Activated B cell treated with CpG ODN at 0.5 μM for 24 hours (primary cell): Measurements from ENCODE around the gene CCDC33. TPM values are rescaled to one million over a fixed set of nuclear protein-coding genes. Genes with fewer than 3 reads are reported as not detected.

Experiments used
- ATAC-seq: fragments of 200-7000 bp; cut with Tn5 transposase; one replicate; pipeline ENCODE4 v1.10.0; 2021; ENCODE audit warnings: low read depth, mild to moderate bottlenecking, moderate library complexity
- CTCF ChIA-PET: fragments of 350-600 bp; sonication (Branson Sonifier 250); formaldehyde crosslinking; loops from one replicate; lab custom pipeline; 2021; ENCODE audit warnings: antibody characterized with exemption; lab: Charles Lee
- POLR2A ChIA-PET: fragments of 350-600 bp; sonication (Branson Sonifier 250); formaldehyde crosslinking; loops from one replicate; lab custom pipeline; 2021; ENCODE audit warnings: antibody characterized with exemption; lab: Charles Lee
- DNase-seq: peaks from one replicate; pipeline ENCODE4 v3.0.0; 2022
- H3K27ac Mint-ChIP-seq: one replicate; pipeline ENCODE4 v1.8.0; 2020; ENCODE audit warnings: mixed read lengths
- H3K27me3 Mint-ChIP-seq: one replicate; pipeline ENCODE4 v1.8.0; 2021; ENCODE audit warnings: mixed read lengths
- H3K36me3 Mint-ChIP-seq: one replicate; pipeline ENCODE4 v1.8.0; 2021; ENCODE audit warnings: low read depth, mixed read lengths
- H3K4me1 Mint-ChIP-seq: one replicate; pipeline ENCODE4 v1.8.0; 2021; ENCODE audit warnings: mixed read lengths
- H3K4me3 Mint-ChIP-seq: one replicate; pipeline ENCODE4 v1.8.0; 2020; ENCODE audit warnings: mild to moderate bottlenecking, mixed read lengths
- H3K9me3 Mint-ChIP-seq: one replicate; pipeline ENCODE4 v1.8.0; 2020; ENCODE audit warnings: mixed read lengths
- intact Hi-C: fragments of 100-400 bp; cut with micrococcal nuclease; formaldehyde crosslinking; loops from one replicate; pipeline ENCODE4 v1.15.1; 2024
- total RNA-seq: library from RNA; stranded (reverse); gene quantifications from 2 replicates; pipeline ENCODE4 v1.2.3, GENCODE V29; 2022
- TF ChIP-seq, protein P1 (sequence below): fragments of 200-600 bp; IDR thresholded peaks from one replicate; pipeline ENCODE4 v1.8.0; 2022; ENCODE audit warnings: antibody characterized with exemption, mild to moderate bottlenecking

Gene CCDC33
- total RNA-seq, 1 donor from 2014 or later: not detected

- POLR2A ChIA-PET: no interaction called here
- H3K4me1 Mint-ChIP-seq: peaks cover 17% of the 10 kb centered on the region
Observed at GRCh38 chr15:74240002-74240568, 4.0 kb downstream of the CCDC33 start.

GRCh38 chr15:74240897-74241614 lies 4.9 kb downstream of the CCDC33 start:
- DNase-seq (no peak), ATAC-seq (no peak)
- TF ChIP-seq, protein P1, sequence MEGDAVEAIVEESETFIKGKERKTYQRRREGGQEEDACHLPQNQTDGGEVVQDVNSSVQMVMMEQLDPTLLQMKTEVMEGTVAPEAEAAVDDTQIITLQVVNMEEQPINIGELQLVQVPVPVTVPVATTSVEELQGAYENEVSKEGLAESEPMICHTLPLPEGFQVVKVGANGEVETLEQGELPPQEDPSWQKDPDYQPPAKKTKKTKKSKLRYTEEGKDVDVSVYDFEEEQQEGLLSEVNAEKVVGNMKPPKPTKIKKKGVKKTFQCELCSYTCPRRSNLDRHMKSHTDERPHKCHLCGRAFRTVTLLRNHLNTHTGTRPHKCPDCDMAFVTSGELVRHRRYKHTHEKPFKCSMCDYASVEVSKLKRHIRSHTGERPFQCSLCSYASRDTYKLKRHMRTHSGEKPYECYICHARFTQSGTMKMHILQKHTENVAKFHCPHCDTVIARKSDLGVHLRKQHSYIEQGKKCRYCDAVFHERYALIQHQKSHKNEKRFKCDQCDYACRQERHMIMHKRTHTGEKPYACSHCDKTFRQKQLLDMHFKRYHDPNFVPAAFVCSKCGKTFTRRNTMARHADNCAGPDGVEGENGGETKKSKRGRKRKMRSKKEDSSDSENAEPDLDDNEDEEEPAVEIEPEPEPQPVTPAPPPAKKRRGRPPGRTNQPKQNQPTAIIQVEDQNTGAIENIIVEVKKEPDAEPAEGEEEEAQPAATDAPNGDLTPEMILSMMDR: no peak
- intact Hi-C loops: no loop called here
- no peaks in the 10 kb centered on the region for H3K9me3 Mint-ChIP-seq
- CTCF ChIA-PET: no interaction called here
- H3K27ac Mint-ChIP-seq: no peak overlapping the region
- POLR2A ChIA-PET: no interaction called here
- H3K36me3 Mint-ChIP-seq: no peaks in the 10 kb centered on the region
- H3K4me3 Mint-ChIP-seq: no peak overlapping the region
- H3K4me1 Mint-ChIP-seq: peaks cover 10% of the 10 kb centered on the region
- peaks cover 45% of the 10 kb centered on the region for H3K27me3 Mint-ChIP-seq

More at GRCh38 chr15:74240002-74240568, 4.0 kb downstream of the CCDC33 start:
- peaks cover 37% of the 10 kb centered on the region for H3K27me3 Mint-ChIP-seq
- no peaks in the 10 kb centered on the region for H3K36me3 Mint-ChIP-seq
- H3K27ac Mint-ChIP-seq: no peak overlapping the region
- no peak overlapping the region for H3K4me3 Mint-ChIP-seq
- H3K9me3 Mint-ChIP-seq: no peaks in the 10 kb centered on the region
- ATAC-seq: no peak
- no peak for DNase-seq
- CTCF ChIA-PET: no interaction called here
- intact Hi-C loops: no loop called here
- TF ChIP-seq, protein P1: no peak

GRCh38 chr15:74242441-74243185 lies 6.5 kb downstream of the CCDC33 start:
- TF ChIP-seq, protein P1: no peak
- peaks cover 4% of the 10 kb centered on the region for H3K4me1 Mint-ChIP-seq
- DNase-seq: no peak
- no peak overlapping the region for H3K27ac Mint-ChIP-seq
- CTCF ChIA-PET: interaction anchor here (1.2 kb wide), 1 partner anchor 80 kb away, joined by 3 read pairs; no protein-coding TSS in a partner anchor
- H3K9me3 Mint-ChIP-seq: no peaks in the 10 kb centered on the region
- H3K27me3 Mint-ChIP-seq: peaks cover 53% of the 10 kb centered on the region
- ATAC-seq: no peak
- no peaks in the 10 kb centered on the region for H3K36me3 Mint-ChIP-seq
- POLR2A ChIA-PET: no interaction called here
- intact Hi-C loops: no loop called here
- no peak overlapping the region for H3K4me3 Mint-ChIP-seq

DNA sequence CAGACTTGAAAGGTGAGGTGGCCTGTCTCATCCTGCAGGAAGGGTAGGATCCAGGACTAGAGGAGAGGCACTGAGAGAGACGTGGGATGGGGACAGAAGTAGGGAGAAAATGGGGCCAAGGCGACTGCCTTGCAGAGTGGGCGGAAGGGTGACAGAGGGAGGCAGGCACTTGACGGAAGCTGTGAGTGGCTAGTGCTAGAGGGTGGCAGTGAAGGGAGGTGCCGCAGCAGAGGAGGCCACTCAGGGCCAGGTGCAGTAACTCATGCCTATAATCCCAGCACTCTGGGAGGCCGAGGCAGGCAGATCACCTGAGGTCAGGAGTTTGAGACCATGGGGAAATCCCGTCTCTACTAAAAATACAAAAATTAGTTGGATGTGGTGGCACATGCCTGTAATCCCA lies 7.3 kb downstream of the CCDC33 start:
- intact Hi-C loops: no loop called here
- Mint-ChIP-seq H3K9me3 (no peaks in the 10 kb centered on the region), H3K27me3 (peaks cover 53% of the 10 kb centered on the region), H3K4me3 (no peak overlapping the region), H3K36me3 (no peaks in the 10 kb centered on the region), H3K4me1 (peaks cover 4% of the 10 kb centered on the region), H3K27ac (no peak overlapping the region)
- ATAC-seq: no peak
- ChIA-PET POLR2A (no interaction called here), CTCF (interaction anchor here (1.2 kb wide), 1 partner anchor 79 kb away, joined by 3 read pairs; no protein-coding TSS in a partner anchor)
- no peak for DNase-seq
- TF ChIP-seq, protein P1: no peak

- Mint-ChIP-seq H3K36me3 (no peaks in the 10 kb centered on the region), H3K4me1 (peaks cover 4% of the 10 kb centered on the region), H3K27ac (no peak overlapping the region), H3K4me3 (no peak overlapping the region), H3K9me3 (no peaks in the 10 kb centered on the region), H3K27me3 (peaks cover 49% of the 10 kb centered on the region)
- intact Hi-C loops: no loop called here
- TF ChIP-seq, protein P1: no peak
- DNase-seq: no peak
- no peak for ATAC-seq
- ChIA-PET POLR2A (no interaction called here), CTCF (no interaction called here)
Observed at GRCh38 chr15:74244822-74245341, 8.8 kb downstream of the CCDC33 start.
